GM19467 (cell line): ENCODE measurements around the gene FCGBP.
A peak's percentile ranks its signal among the peaks of the same experiment; 100 is the strongest.
"Not testable (repeated sequence)": the region's sequence is repeated elsewhere in the genome, so short reads cannot be mapped to it uniquely, and the experiment has no call there.

Experiments
- ATAC-seq: cut with Tn5 transposase; IDR thresholded peaks from one replicate; pipeline ENCODE4 v1.9.1; 2021; ENCODE audit warnings: mild to moderate bottlenecking, moderate library complexity; ENCODE audit not compliant: unreplicated experiment

The FCGBP gene

GRCh38 chr19:39919976-39920375, 14.5 kb downstream of the FCGBP start:
- ATAC-seq = no peak

- no peak for ATAC-seq
Observed at GRCh38 chr19:39918183-39918651, 16.2 kb downstream of the FCGBP start.

- ATAC-seq = no peak
Observed at GRCh38 chr19:39917561-39918182, 16.8 kb downstream of the FCGBP start.

- ATAC-seq = no peak
Observed at GRCh38 chr19:39916851-39917396, 17.5 kb downstream of the FCGBP start.

- ATAC-seq = no peak
Observed at GRCh38 chr19:39916236-39916635, 18.2 kb downstream of the FCGBP start.

- ATAC-seq = no peak
Observed at GRCh38 chr19:39915848-39916215, 18.6 kb downstream of the FCGBP start.

GRCh38 chr19:39915101-39915847, 19.2 kb downstream of the FCGBP start:
- ATAC-seq = no peak

GRCh38 chr19:39913682-39914333, 20.6 kb downstream of the FCGBP start:
- ATAC-seq = no peak

- ATAC-seq = no peak
Observed at GRCh38 chr19:39908803-39909202, 25.6 kb downstream of the FCGBP start.

- ATAC-seq = no peak
Observed at GRCh38 chr19:39906820-39907611, 27.4 kb downstream of the FCGBP start.

- no peak for ATAC-seq
Observed at GRCh38 chr19:39906283-39906682, 28.2 kb downstream of the FCGBP start.

GRCh38 chr19:39903486-39904091, 30.8 kb downstream of the FCGBP start:
- not testable (repeated sequence) for ATAC-seq

- not testable (repeated sequence) for ATAC-seq
Observed at GRCh38 chr19:39902326-39902725, 32.1 kb downstream of the FCGBP start.

GRCh38 chr19:39901681-39902080, 32.8 kb downstream of the FCGBP start:
- ATAC-seq = not testable (repeated sequence)

GRCh38 chr19:39898858-39899257, 35.6 kb downstream of the FCGBP start:
- ATAC-seq = not testable (repeated sequence)

- peak; percentile 50 for ATAC-seq
Observed at GRCh38 chr19:39897511-39898245, 36.8 kb downstream of the FCGBP start.

- not testable (repeated sequence) for ATAC-seq
Observed at GRCh38 chr19:39895096-39895495, 39.3 kb downstream of the FCGBP start.

GRCh38 chr19:39894236-39894606, 40.2 kb downstream of the FCGBP start:
- not testable (repeated sequence) for ATAC-seq

- not testable (repeated sequence) for ATAC-seq
Observed at GRCh38 chr19:39893366-39894235, 40.8 kb downstream of the FCGBP start.
